GM10248 (cell line): Measurements from ENCODE around the gene TRMT11.

Source experiments
- CTCF ChIA-PET: fragments of 300-600 bp; sonication (Branson Sonifier 250); formaldehyde crosslinking; extraction: SDS; loops from one replicate; lab custom pipeline; 2021; ENCODE audit warnings: antibody characterized with exemption; lab: Yijun Ruan, JAX
- POLR2A ChIA-PET: fragments of 350-650 bp; sonication (Branson Sonifier 250); formaldehyde crosslinking; extraction: SDS; loops from one replicate; lab custom pipeline; 2020; ENCODE audit warnings: antibody characterized with exemption; lab: Yijun Ruan, JAX
- DNase-seq: peaks from one replicate; pipeline ENCODE4 v3.0.0; 2012; ENCODE audit errors: extremely low spot score
- TF ChIP-seq, protein P1 (sequence below): IDR thresholded peaks from 2 replicates; pipeline ENCODE4 v1.5.1; 2012; ENCODE audit warnings: mild to moderate bottlenecking, low read depth; ENCODE audit errors: extremely low read depth, missing control alignments, control extremely low read depth

Gene TRMT11

DNA sequence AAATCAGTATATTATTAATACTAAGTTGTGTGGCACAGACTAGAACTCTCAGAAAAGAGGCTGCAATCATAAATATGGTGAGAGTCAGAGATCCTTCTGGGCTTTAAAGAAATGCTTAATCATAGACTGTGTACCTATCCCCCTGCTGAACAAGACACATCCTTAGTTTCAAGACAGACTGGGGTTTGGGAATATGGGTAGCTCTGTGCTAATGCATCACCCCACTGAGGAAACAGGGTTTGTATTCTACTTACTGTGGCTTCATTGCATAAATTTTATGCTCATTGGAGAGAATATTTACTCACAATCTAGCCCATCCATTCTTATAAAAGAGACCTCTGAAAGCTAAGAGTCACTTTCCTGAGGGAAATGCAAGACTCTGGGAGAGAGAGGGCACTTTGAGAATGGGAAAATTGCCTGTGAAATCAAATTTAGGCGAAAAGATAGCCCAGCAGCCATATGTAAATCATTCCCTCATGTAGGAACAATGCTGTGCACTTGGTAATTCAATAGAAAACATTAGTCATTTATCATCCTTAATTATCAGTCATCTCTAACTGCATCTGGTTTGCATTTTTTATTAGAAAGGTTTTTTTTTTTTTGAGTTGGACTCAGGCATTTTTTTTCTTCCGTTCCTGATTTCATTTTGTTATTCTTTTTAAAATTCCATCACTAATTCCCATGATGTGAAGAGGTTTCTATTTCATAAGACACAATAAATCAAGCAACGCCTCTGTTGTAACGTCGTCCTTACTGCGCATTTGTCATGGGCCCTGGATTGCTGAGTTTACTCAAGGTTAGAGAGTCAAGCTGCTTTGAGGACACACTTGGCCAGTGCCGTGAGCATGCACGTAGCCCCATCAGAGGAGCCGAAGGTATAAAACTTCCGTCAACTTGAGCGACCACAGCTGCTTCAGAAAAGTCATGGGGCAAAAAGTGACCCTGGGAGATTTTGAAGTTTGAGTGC, 91.8 kb downstream of the TRMT11 start:
- TF ChIP-seq, protein P1, sequence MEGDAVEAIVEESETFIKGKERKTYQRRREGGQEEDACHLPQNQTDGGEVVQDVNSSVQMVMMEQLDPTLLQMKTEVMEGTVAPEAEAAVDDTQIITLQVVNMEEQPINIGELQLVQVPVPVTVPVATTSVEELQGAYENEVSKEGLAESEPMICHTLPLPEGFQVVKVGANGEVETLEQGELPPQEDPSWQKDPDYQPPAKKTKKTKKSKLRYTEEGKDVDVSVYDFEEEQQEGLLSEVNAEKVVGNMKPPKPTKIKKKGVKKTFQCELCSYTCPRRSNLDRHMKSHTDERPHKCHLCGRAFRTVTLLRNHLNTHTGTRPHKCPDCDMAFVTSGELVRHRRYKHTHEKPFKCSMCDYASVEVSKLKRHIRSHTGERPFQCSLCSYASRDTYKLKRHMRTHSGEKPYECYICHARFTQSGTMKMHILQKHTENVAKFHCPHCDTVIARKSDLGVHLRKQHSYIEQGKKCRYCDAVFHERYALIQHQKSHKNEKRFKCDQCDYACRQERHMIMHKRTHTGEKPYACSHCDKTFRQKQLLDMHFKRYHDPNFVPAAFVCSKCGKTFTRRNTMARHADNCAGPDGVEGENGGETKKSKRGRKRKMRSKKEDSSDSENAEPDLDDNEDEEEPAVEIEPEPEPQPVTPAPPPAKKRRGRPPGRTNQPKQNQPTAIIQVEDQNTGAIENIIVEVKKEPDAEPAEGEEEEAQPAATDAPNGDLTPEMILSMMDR, result no peak
- DNase-seq, result no peak
- POLR2A ChIA-PET, result no interaction called here
- CTCF ChIA-PET, result interaction anchor here (2.9 kb wide), 1 partner anchor 15 kb away, joined by 10 read pairs; no protein-coding TSS in a partner anchor

DNA sequence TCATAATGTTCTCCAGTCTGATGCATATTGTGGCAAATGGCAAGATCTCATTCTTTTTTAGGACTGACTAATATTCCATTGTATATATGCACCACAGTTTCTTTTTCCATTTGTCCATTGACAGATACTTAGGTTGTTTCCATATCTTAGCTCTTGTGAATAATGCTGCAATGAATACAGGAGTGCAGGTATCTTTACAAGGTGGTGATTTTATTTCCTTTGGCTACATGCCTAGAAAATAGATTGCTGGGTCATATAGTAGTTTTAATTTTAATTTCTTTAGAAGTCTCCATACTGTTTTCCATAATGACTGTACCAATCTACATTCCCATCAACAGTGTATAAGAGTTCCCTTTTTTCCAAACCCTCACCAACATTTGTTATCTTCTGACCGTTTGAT, 97.5 kb downstream of the TRMT11 start:
- CTCF ChIA-PET, result interaction anchor here (1.2 kb wide), 1 partner anchor 21 kb away, joined by 3 read pairs; no protein-coding TSS in a partner anchor
- TF ChIP-seq, protein P1, result no peak
- no peak for DNase-seq
- POLR2A ChIA-PET, result no interaction called here

DNA sequence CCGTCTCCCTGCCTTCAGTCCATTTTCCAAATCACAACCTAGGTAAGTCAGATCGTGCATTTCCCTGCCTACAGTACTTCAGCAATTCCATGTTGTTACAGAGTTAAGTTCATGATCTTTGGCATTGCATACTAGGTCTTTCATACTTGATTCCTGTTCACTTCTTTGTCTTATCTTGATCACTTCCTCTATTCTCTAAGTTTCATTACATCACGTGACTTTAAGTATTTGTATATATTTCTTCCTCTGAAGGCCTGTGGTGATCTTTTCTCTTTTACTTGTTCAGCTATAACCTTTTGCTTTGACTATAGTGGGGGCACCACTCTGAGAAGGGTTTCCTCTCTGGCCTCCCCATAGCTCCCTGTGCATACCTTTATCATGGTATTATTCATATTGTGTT, 100.2 kb downstream of the TRMT11 start:
- ChIA-PET CTCF (interaction anchor here (0.9 kb wide), 1 partner anchor 19 kb away, joined by 3 read pairs; no protein-coding TSS in a partner anchor), POLR2A (no interaction called here)
- no peak for DNase-seq
- TF ChIP-seq, protein P1, result no peak
